ENCODE data around the gene PLSCR1. TPM values are rescaled to one million over a fixed set of nuclear protein-coding genes. Genes with fewer than 3 reads are reported as not detected.

PLSCR1 gene
- total RNA-seq, 1 experiment from 2014 or later = 60.1 TPM

- intact Hi-C loops (cut with micrococcal nuclease; ENCODE audit: unreplicated experiment) = loop anchor here (1.0 kb wide), 1 partner anchor 51 kb away; no protein-coding TSS in a partner anchor
- no peak overlapping the region for H3K27ac ChIP-seq
- H3K4me3 ChIP-seq = no peak overlapping the region
- BruUV-seq (replicated peaks) = no TSS peak
- no peaks in the 10 kb centered on the region for H3K36me3 ChIP-seq (ENCODE audit: low read depth)
- ChIA-PET POLR2A (ENCODE audit: unreplicated experiment) (interaction anchor here (0.6 kb wide), 1 partner anchor 38 kb away, joined by 3 read pairs; no protein-coding TSS in a partner anchor), CTCF (interaction anchor here (0.6 to 2.3 kb wide), 3 partner anchors 49 to 1777 kb away, joined by 4 to 7 read pairs (median 5); no protein-coding TSS in a partner anchor)
- H4K20me1 ChIP-seq (ENCODE audit: insufficient read depth) = no peaks in the 10 kb centered on the region
- H3F3A ChIP-seq (ENCODE audit: insufficient read depth, low read depth) = no peaks in the 10 kb centered on the region
- no peaks in the 10 kb centered on the region for H3K9me3 ChIP-seq (ENCODE audit: insufficient read depth, low read depth)
- no peaks in the 10 kb centered on the region for H3K27me3 ChIP-seq (ENCODE audit: insufficient read depth, low read depth)
- peak; percentile 64 for TF ChIP-seq CTCF (conservative IDR thresholded peaks at IDR 0.05)
- no peak for TF ChIP-seq EZH2 (IDR thresholded peaks at IDR 0.05; ENCODE audit: low read depth)
- no peak overlapping the region for H2AFZ ChIP-seq
- no peaks in the 10 kb centered on the region for H3K4me1 ChIP-seq (replicated peaks; ENCODE audit: insufficient read depth)
- no peak overlapping the region for H3K4me2 ChIP-seq
- peak in 1 of 2 experiments; percentile 19 for DNase-seq
- H3K79me2 ChIP-seq (ENCODE audit: low read depth) = no peaks in the 10 kb centered on the region
- H3K9me2 ChIP-seq (ENCODE audit: insufficient read depth) = no peaks in the 10 kb centered on the region
These were observed 45.6 kb upstream of the PLSCR1 start for GRCh38 chr3:146589899-146590508.

GRCh38 chr3:146585156-146585555 is 40.7 kb upstream of the PLSCR1 start:
- Histone ChIP-seq H3K9me3 (ENCODE audit: insufficient read depth, low read depth) (0 out of 2 replicates have a peak, but pooled peaks cover 7% of the 10 kb centered on the region), H2AFZ (no peak overlapping the region), H3K27me3 (ENCODE audit: insufficient read depth, low read depth) (no peaks in the 10 kb centered on the region), H3K79me2 (ENCODE audit: low read depth) (no peaks in the 10 kb centered on the region), H3K27ac (no peak overlapping the region), H3K4me2 (no peak overlapping the region), H3K4me3 (no peak overlapping the region), H3K9me2 (ENCODE audit: insufficient read depth) (no peaks in the 10 kb centered on the region), H3F3A (ENCODE audit: insufficient read depth, low read depth) (no peaks in the 10 kb centered on the region), H4K20me1 (ENCODE audit: insufficient read depth) (no peaks in the 10 kb centered on the region), H3K4me1 (replicated peaks; ENCODE audit: insufficient read depth) (no peaks in the 10 kb centered on the region), H3K36me3 (ENCODE audit: low read depth) (no peaks in the 10 kb centered on the region)
- DNase-seq = no peak
- intact Hi-C loops (cut with micrococcal nuclease; ENCODE audit: unreplicated experiment) = no loop called here
- TF ChIP-seq CTCF (conservative IDR thresholded peaks at IDR 0.05) = no peak
- no peak for TF ChIP-seq EZH2 (IDR thresholded peaks at IDR 0.05; ENCODE audit: low read depth)
- POLR2A ChIA-PET (ENCODE audit: unreplicated experiment) = no interaction called here
- CTCF ChIA-PET = no interaction called here
- BruUV-seq (replicated peaks) = no TSS peak

GRCh38 chr3:146581951-146582467 is 37.6 kb upstream of the PLSCR1 start:
- TF ChIP-seq CTCF (conservative IDR thresholded peaks at IDR 0.05) (no peak), EZH2 (IDR thresholded peaks at IDR 0.05; ENCODE audit: low read depth) (no peak)
- Histone ChIP-seq H3K27me3 (ENCODE audit: insufficient read depth, low read depth) (no peaks in the 10 kb centered on the region), H3K4me2 (no peak overlapping the region), H3K36me3 (ENCODE audit: low read depth) (no peaks in the 10 kb centered on the region), H3K9me2 (ENCODE audit: insufficient read depth) (no peaks in the 10 kb centered on the region), H3K79me2 (ENCODE audit: low read depth) (no peaks in the 10 kb centered on the region), H3K4me1 (replicated peaks; ENCODE audit: insufficient read depth) (no peaks in the 10 kb centered on the region), H3F3A (ENCODE audit: insufficient read depth, low read depth) (no peaks in the 10 kb centered on the region), H4K20me1 (ENCODE audit: insufficient read depth) (no peaks in the 10 kb centered on the region), H2AFZ (no peak overlapping the region), H3K9me3 (ENCODE audit: insufficient read depth, low read depth) (0 out of 2 replicates have a peak, but pooled peaks cover 7% of the 10 kb centered on the region), H3K4me3 (no peak overlapping the region), H3K27ac (no peak overlapping the region)
- POLR2A ChIA-PET (ENCODE audit: unreplicated experiment) = no interaction called here
- no TSS peak for BruUV-seq (replicated peaks)
- intact Hi-C loops (cut with micrococcal nuclease; ENCODE audit: unreplicated experiment) = no loop called here
- CTCF ChIA-PET = interaction anchor here (0.5 kb wide), 1 partner anchor 46 kb away, joined by 3 read pairs; no protein-coding TSS in a partner anchor
- peak in 1 of 2 experiments; percentile 15 for DNase-seq

Data from PC-9 (cell line).